Activated naive CD4-positive, alpha-beta T cell (primary cell): Measurements from ENCODE around the gene RASSF5.

Source experiments
- DNase-seq, 4 experiments: peaks; one replicate each; lab custom pipeline; 2025; lab: John Stamatoyannopoulos, UW

Gene RASSF5

DNA sequence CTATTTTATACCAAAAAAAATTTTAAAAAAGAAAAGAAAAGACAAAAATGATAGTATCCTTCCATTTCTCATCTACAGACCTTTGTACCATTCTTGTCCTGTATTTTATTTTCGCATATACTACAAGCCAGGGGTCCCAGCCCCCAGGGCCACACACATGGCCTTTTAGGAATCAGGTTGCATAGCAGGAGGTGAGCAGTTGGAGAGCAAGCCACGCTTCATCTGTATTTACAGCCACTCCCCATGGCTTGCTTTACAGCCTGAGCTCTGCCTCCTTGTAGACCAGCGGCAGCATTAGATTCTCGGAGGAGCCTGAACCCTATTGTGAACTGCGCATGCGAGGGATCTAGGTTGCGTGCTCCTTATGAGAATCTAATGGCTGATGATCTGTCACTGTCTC, 39.8 kb downstream of the RASSF5 start:
- no peak for DNase-seq

DNA sequence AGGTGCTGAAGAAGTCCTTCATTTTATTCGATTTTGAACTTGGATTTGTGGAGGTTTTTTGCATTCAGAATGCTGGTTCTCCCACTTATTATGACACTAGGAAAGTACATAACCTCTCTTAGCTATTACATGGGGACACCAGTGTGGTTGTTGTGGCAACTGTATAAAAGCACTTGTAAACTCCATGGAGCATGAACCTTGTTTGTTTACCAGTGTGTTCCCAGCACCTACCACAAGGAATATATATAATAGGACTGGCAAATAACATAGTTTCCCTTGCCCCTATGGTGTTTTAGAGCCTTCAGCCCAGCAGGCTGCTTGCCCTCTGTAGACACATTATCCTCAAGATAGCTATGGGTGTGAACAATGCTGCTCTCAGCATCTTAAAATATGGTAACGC, 43.1 kb downstream of the RASSF5 start:
- no peak for DNase-seq

DNA sequence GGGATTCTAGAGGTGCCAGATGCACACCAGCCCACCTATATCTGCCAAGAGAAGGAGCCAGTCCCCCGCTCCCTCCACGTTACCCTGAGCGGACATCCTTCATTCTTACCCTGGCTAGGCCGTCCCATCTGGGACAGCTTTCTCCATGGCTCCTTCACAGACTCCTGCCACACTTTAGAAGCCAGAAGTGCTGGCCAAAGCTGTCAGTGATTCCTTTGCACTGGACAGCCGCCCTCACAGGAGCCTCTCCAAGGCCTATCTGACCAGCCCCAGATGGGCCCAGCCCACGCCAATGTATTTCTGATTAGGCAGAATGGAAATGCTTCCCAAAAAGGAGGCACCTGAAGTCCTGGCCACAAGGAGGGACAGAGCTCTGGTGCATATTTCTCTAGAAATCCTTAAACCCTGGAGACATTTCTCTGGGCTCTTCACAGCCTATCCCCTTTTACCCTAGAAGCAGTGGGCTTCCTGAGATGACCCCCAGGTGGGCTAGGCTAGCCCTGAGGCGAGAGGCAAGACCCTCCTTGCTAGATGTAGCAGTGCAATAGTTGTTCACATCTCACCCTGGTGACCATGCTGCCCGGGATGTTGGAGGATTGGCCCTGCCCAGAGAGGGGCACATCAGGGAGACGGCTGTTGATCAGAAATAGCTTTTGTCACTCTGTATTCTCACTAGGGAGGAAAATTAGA, 44.1 kb downstream of the RASSF5 start:
- no peak for DNase-seq

- DNase-seq, result peak in 3 of 4 experiments; percentile 24 to 43 (median 41)
Observed at GRCh38 chr1:206551986-206552326, 44.6 kb downstream of the RASSF5 start.

DNA sequence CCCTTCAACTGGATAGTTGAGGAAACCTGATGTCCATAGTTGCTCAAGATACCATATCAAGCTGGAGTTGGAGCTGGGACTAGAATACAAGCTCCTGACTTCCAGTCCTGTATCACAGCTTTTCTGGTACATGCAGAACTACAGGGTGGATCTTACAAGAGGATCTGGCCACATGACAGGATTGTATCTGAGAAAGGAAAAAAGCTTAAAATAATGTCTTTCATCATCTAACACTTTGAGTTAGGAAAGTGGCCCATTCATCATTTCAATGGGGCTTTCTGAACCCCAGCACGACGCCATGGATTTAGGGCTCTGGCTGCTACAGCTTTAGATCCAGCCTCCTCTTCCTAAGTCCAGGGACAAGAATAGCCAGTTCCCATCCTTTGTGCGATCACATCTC, 46.9 kb downstream of the RASSF5 start:
- DNase-seq, result no peak

DNA sequence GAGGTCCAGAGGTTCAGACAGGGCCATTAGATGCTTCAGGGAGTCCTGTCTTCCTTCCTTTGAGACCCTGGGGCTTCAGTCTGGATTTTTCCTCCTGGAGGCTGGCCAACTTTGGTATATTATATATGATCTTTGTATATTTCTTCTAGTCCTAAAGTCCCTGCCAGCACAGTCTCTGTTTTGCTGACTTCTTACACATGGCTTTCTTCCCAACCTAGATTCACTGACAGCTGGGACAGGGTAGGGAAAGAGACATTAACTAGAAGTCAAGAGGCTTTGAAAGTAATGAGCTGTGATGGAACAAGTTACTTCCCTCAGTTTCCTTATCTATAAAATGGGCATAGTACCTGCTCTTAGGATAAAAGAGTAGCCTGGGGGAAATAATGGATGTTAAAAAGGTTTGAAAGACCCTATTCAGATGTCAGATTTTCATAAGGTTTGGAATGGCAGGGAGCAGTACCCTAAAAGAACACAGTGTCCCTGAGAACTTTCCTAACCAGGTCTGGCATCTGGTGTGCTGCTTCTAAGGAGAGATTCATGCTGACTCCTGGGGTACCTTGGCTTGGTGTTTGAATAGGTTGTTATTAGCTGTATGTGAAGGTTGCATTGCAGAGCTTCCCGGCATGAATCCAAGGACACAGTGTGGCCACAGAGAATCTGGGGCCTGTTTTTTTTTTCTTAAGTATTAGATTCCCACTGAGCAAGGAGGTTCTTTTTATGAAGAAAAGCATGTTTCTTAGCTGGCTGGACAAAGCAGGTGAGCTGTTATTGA, 47.6 kb downstream of the RASSF5 start:
- no peak for DNase-seq

GRCh38 chr1:206555473-206555935, 48.2 kb downstream of the RASSF5 start:
- DNase-seq, result peak in 1 of 4 experiments; percentile 16

GRCh38 chr1:206556047-206556749, 48.9 kb downstream of the RASSF5 start:
- DNase-seq, result no peak

DNA sequence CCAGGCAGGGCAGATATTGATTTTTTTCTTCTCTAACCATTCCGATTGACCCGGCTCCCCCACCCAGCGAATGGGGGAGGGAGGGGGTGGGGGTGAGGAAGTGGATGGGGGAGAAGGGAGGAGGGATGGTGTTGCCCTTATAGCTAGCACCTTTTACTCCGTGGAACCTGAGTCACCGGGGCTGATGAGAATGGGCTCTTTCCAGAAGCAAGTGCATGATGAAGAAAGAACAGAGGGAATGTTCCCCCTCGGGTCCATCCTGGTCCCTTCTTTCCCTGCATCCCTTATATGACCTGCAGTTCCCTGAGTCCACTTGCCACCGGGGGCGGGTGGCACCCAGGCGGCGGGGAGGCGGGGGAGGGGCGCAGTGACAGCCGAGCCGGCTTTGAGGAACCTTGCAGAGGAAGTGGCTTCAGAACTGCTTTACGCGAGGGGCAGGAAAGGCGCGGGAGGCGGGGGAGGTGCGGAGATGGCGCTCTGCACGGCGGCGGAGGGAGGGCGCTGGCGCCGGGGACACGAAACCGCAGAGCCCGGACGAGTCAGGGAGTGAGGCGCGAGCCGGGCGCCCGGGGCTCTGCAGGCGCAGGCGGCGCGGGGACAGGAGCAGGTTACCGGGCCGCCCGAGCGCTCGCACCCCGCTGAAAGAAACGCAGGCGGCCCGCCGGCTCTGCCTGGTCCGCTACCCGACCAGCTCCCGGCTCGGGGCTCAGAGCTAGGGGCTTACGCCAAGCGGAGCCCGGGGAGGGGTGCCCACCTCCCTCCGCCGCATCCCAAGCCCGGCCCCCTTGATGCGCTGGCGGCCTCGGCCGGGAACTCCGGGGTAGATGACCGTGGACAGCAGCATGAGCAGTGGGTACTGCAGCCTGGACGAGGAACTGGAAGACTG, 49.7 kb downstream of the RASSF5 start:
- DNase-seq, result peak; percentile 45 to 88 (median 64)

GRCh38 chr1:206557636-206558473, 50.5 kb downstream of the RASSF5 start:
- peak in 1 of 4 experiments; percentile 27 for DNase-seq

DNA sequence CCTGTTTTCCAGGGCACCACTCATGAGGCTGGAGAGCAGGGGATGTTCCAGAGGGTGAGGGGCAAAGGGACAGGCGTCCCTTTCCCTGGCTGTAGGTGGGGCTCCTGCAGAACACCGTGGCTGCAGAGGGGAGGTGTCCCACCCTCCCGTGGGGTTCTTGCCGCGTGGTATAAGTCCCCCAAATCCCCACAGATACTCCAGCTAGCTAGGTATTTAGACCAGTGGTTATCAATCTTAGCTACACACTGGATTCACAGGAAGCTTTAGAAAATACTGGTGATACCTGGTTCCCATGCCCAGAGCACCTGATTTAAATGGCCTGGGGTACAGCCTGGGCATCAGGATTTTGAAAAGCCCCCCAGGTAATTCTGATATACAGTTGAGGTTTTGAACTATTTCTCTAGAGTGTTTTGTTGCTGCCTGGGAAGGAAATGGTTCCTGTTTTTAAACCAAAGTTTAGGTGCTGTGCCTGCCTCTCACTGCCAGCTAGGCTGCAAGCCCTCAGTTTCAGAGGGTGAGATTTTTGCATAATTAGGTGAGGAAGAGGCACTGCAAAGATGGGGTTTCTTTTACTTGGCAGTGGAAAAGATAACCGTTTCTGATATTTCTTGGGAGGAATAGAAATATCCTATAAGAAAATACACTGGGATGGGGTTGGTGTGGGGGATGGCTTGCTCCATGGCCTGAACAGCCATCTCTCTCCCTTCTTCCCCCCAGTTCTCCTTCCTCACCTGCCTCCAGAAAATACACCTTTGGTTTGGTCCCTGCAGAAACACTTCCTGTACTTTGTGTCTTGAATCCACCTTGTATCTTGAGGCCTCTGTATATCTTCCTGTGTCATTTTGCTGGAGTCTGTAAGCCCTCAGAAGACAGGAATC, 51.7 kb downstream of the RASSF5 start:
- peak in 1 of 4 experiments; percentile 9 for DNase-seq

DNA sequence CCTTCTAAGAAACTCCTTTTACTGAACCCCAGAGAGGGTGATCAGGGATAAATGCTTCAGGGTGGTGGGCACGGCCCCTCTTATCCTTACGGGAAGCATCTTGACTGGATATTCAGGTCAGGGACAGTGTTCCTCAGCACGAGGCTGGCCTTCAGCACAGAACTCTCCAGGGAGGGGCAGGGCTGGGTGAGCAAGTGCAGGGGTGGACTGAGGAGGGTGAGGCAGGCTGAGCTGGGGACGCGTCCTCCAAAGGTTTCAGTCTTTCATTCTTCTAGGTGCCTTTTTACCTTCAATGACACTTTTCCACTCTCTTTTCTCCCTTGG, 52.3 kb downstream of the RASSF5 start:
- DNase-seq, result no peak

- no peak for DNase-seq
Observed at GRCh38 chr1:206560007-206560716, 52.8 kb downstream of the RASSF5 start.

DNA sequence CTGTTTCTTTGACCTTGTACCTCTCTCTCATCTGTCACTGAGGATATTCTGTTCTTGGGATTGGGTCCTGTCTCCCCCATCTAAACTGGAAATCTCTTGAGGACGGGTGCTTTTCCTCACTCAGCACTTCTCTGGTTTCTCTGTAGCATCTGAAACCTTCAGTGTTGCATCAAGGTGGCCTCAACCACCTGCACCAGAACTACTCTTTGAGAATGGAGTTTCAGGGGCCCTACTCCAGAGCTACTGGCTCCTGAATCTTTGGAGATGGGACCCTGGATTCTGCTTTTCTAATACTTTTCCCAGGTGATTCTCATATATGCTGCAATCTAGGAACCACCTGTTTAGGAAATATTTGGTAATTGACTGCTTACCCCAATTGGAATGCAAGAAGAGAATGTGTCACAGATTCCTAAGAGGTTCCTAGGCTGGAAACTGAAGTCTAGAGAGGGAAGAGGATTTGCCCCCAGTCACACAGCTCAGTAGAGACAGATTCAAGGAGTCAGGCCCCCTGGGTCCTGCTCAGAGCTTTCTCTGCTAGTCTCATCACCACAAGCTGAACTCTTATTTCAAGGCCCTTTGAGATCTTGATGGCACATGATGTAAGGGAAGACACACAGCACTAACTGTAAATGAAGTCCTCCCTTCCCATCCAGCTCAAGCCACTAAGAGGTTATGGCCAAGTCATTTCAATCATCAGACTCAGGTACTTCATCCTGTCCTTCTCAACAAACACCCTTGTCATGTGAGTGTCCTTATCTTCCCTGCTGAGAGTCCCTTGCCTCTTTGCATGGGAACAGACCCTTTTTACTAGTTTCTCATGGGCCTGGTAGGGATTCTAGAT, 56.3 kb downstream of the RASSF5 start:
- DNase-seq, result no peak

DNA sequence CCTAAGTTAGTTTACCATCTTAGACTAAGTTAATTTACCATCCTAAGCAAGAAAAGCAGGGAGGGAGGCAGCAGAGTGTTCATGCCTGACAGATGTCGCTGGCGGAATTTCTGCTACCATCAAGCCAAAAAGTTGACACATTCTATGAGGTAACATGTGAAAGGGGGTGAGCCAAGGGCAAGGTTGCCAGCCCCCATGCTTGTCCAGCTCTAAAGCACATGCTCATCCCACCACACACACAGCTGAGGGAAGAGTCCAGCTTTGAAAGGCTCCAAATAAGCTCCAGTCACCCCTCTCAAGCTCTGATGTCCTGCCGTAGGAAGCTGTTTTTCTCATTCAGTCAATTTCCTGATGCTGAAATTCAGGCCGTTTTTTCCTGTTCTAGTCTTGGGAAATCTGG, 58.7 kb downstream of the RASSF5 start:
- no peak for DNase-seq

DNA sequence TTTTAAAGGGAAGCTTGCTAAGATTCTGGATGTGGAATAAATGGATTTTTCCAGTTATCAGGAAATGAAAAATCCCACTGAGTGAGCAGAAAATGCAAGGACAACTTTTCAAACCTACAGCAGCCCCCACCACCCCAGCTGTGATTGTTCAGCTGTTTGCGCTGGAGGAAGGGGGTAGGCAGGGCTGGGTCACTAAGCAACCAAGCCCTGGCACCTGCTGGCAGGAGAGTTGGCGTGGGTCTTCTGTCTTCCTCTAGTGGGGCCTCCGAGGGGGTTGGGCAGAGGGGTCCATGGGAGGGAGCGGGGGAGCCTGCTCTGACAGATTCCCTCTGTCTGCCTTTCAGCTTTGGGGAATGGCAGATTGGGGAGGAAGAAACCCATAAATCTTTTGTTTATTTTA, 59.7 kb downstream of the RASSF5 start:
- no peak for DNase-seq

- no peak for DNase-seq
Observed at GRCh38 chr1:206568256-206568655, 60.9 kb downstream of the RASSF5 start.

GRCh38 chr1:206568779-206569352, 61.5 kb downstream of the RASSF5 start:
- DNase-seq, result no peak
